DOHH2 (cell line): Measurements from ENCODE around the gene LIPF.

ENCODE experiments used
- H3F3A ChIP-seq: fragments of 200-600 bp; sonication (generic), shearing (Covaris generic); 2 replicates; pipeline ENCODE4 v1.6.0; 2016; ENCODE audit warnings: antibody characterized with exemption, mild to moderate bottlenecking; ENCODE audit not compliant: control insufficient read depth, insufficient read depth
- H3K27ac ChIP-seq: fragments of 200-600 bp; sonication (generic); 2 replicates; pipeline ENCODE4 v1.5.1; 2014; ENCODE audit warnings: low read depth, mild to moderate bottlenecking, low read length, moderate library complexity
- H3K27me3 ChIP-seq: fragments of 200-600 bp; sonication (generic); 2 replicates; pipeline ENCODE4 v1.6.1; 2014; ENCODE audit warnings: mild to moderate bottlenecking, low read length, mixed read lengths; ENCODE audit not compliant: control insufficient read depth
- H3K36me3 ChIP-seq: fragments of 200-600 bp; sonication (generic); 2 replicates; pipeline ENCODE4 v1.6.1; 2014; ENCODE audit warnings: mild to moderate bottlenecking, low read length, moderate library complexity, mixed read lengths; ENCODE audit not compliant: control insufficient read depth
- H3K4me1 ChIP-seq: fragments of 200-600 bp; sonication (generic); 2 replicates; pipeline ENCODE4 v1.6.1; 2014; ENCODE audit warnings: mild to moderate bottlenecking, low read length, mixed read lengths; ENCODE audit not compliant: control insufficient read depth
- H3K4me2 ChIP-seq: fragments of 200-600 bp; sonication (generic); 2 replicates; pipeline ENCODE4 v1.6.0; 2014; ENCODE audit warnings: mild to moderate bottlenecking, low read length, moderate library complexity
- H3K4me3 ChIP-seq: fragments of 200-600 bp; sonication (generic); 2 replicates; pipeline ENCODE4 v1.5.1; 2014; ENCODE audit warnings: mild to moderate bottlenecking, low read length, mixed read lengths
- H3K79me2 ChIP-seq: fragments of 200-600 bp; sonication (generic); 2 replicates; pipeline ENCODE4 v1.6.1; 2014; ENCODE audit warnings: mild to moderate bottlenecking, low read length, mixed read lengths; ENCODE audit not compliant: control insufficient read depth
- H3K9me2 ChIP-seq: fragments of 200-600 bp; sonication (generic); replicated peaks from 2 replicates; pipeline ENCODE4 v1.6.1; 2014; ENCODE audit warnings: mild to moderate bottlenecking, low read length, mixed read lengths; ENCODE audit not compliant: control insufficient read depth
- H3K9me3 ChIP-seq: fragments of 200-600 bp; sonication (generic); 2 replicates; pipeline ENCODE4 v1.6.1; 2014; ENCODE audit warnings: antibody characterized with exemption, low read length, mixed read lengths; ENCODE audit not compliant: control insufficient read depth, insufficient read depth
- H4K20me1 ChIP-seq: fragments of 200-600 bp; sonication (generic); 2 replicates; pipeline ENCODE4 v1.6.0; 2014; ENCODE audit warnings: low read depth, mild to moderate bottlenecking, antibody characterized with exemption, low read length, moderate library complexity; ENCODE audit not compliant: control insufficient read depth, insufficient read depth
- EZH2phosphoT487 ChIP-seq: fragments of 200-600 bp; sonication (generic); IDR thresholded peaks from 2 replicates; pipeline ENCODE4 v1.6.1; 2017; ENCODE audit warnings: borderline replicate concordance, mild to moderate bottlenecking, antibody characterized with exemption, low read length, moderate library complexity, mixed read lengths
- TF ChIP-seq, protein P1 (sequence below): fragments of 200-600 bp; sonication (generic); IDR thresholded peaks from one replicate; pipeline ENCODE4 v1.5.1; 2014; ENCODE audit warnings: antibody characterized with exemption, mild to moderate bottlenecking, low read depth, low read length; ENCODE audit not compliant: poor library complexity, severe bottlenecking

Gene LIPF

GRCh38 chr10:88693392-88694020 is 29.3 kb downstream of the LIPF start:
- H3F3A ChIP-seq = no peaks in the 10 kb centered on the region
- H3K4me2 ChIP-seq = no peak overlapping the region
- H3K4me1 ChIP-seq = no peaks in the 10 kb centered on the region
- H3K36me3 ChIP-seq = no peaks in the 10 kb centered on the region
- H3K4me3 ChIP-seq = no peak overlapping the region
- H3K9me2 ChIP-seq = no peaks in the 10 kb centered on the region
- 0 out of 2 replicates have a peak, but pooled peaks cover 2% of the 10 kb centered on the region for H3K27me3 ChIP-seq
- TF ChIP-seq, protein P1, sequence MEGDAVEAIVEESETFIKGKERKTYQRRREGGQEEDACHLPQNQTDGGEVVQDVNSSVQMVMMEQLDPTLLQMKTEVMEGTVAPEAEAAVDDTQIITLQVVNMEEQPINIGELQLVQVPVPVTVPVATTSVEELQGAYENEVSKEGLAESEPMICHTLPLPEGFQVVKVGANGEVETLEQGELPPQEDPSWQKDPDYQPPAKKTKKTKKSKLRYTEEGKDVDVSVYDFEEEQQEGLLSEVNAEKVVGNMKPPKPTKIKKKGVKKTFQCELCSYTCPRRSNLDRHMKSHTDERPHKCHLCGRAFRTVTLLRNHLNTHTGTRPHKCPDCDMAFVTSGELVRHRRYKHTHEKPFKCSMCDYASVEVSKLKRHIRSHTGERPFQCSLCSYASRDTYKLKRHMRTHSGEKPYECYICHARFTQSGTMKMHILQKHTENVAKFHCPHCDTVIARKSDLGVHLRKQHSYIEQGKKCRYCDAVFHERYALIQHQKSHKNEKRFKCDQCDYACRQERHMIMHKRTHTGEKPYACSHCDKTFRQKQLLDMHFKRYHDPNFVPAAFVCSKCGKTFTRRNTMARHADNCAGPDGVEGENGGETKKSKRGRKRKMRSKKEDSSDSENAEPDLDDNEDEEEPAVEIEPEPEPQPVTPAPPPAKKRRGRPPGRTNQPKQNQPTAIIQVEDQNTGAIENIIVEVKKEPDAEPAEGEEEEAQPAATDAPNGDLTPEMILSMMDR = peak; percentile 18
- TF ChIP-seq EZH2phosphoT487 = no peak
- no peaks in the 10 kb centered on the region for H4K20me1 ChIP-seq
- H3K9me3 ChIP-seq = no peaks in the 10 kb centered on the region
- H3K27ac ChIP-seq = no peak overlapping the region
- no peaks in the 10 kb centered on the region for H3K79me2 ChIP-seq

GRCh38 chr10:88702848-88703597 is 38.8 kb downstream of the LIPF start:
- Histone ChIP-seq H3K4me2 (no peak overlapping the region), H3K36me3 (no peaks in the 10 kb centered on the region), H3F3A (no peaks in the 10 kb centered on the region)

GRCh38 chr10:88705958-88706357 is 41.7 kb downstream of the LIPF start, which contains the start of gene LIPK:
TSS of gene LIPK (plus strand) at chr10:88706249. CDS start at chr10:88724544, 18,295 bp downstream.
- no peak within 1 kb of the TSS for H3K4me3 ChIP-seq
- H3K27ac ChIP-seq = no peak within 1 kb of the TSS
- H3K9me2 ChIP-seq = no peaks in the 10 kb centered on the region
- TF ChIP-seq, protein P1 = no peak
- no peak for TF ChIP-seq EZH2phosphoT487
- no peaks in the 10 kb centered on the region for H3F3A ChIP-seq
- H3K36me3 ChIP-seq = no peaks in the 10 kb centered on the region
- no peak within 1 kb of the TSS for H3K4me2 ChIP-seq
- H3K4me1 ChIP-seq = no peaks in the 10 kb centered on the region
- no peaks in the 10 kb centered on the region for H3K79me2 ChIP-seq
- no peaks in the 10 kb centered on the region for H3K9me3 ChIP-seq
- H4K20me1 ChIP-seq = no peaks in the 10 kb centered on the region
- H3K27me3 ChIP-seq = 0 out of 2 replicates have a peak, but pooled peaks cover 6% of the 10 kb centered on the region

More at GRCh38 chr10:88702848-88703597, 38.8 kb downstream of the LIPF start:
- Histone ChIP-seq H3K79me2 (no peaks in the 10 kb centered on the region), H3K9me3 (no peaks in the 10 kb centered on the region), H3K4me1 (no peaks in the 10 kb centered on the region), H4K20me1 (no peaks in the 10 kb centered on the region), H3K9me2 (no peaks in the 10 kb centered on the region), H3K27ac (no peak overlapping the region), H3K27me3 (0 out of 2 replicates have a peak, but pooled peaks cover 6% of the 10 kb centered on the region), H3K4me3 (no peak overlapping the region)
- TF ChIP-seq, protein P1 = no peak
- no peak for TF ChIP-seq EZH2phosphoT487
